OCI-LY1 (cell line): ENCODE measurements around the gene PPDPF.

ENCODE experiments used
- CTCF ChIP-seq: fragments of 200-600 bp; sonication (generic), shearing (Covaris generic); IDR thresholded peaks from 2 replicates; pipeline ENCODE4 v1.5.1; 2017; ENCODE audit warnings: mild to moderate bottlenecking, antibody characterized with exemption, low read length, moderate library complexity, mixed read lengths
- EZH2 ChIP-seq: fragments of 200-600 bp; sonication (generic), shearing (Covaris generic); IDR thresholded peaks from 2 replicates; pipeline ENCODE4 v1.8.0; 2017; ENCODE audit warnings: borderline replicate concordance, mixed run types, mild to moderate bottlenecking, antibody characterized with exemption, low read length, moderate library complexity, mixed read lengths

- TF ChIP-seq CTCF = no peak
- no peak for TF ChIP-seq EZH2
Observed at GRCh38 chr20:63522091-63522868, 1.7 kb downstream of the PPDPF start.
